ENCODE measurements around the gene ZNF512B. TPM values are rescaled to one million over a fixed set of nuclear protein-coding genes. Genes with fewer than 3 reads are reported as not detected.
A peak's percentile ranks its signal among the peaks of the same experiment; 100 is the strongest.
"Not testable (repeated sequence)": the region's sequence is repeated elsewhere in the genome, so short reads cannot be mapped to it uniquely, and the experiment has no call there.

Gene ZNF512B
- total RNA-seq, 2 experiments from 2014 or later: 19.3 to 21.4 TPM

- no peak overlapping the region for H3K27ac Mint-ChIP-seq
- no peaks in the 10 kb centered on the region for H3K9me3 Mint-ChIP-seq
- peaks cover 31% of the 10 kb centered on the region for H3K36me3 Mint-ChIP-seq (ENCODE audit: low read depth)
- no peak for DNase-seq
- ChIA-PET POLR2A (no interaction called here), CTCF (interaction anchor here (1.2 to 2.0 kb wide), 3 partner anchors 9 to 38 kb away, joined by 3 to 10 read pairs (median 7); partner anchors contain the start of genes PRPF6 and SAMD10)
- no peaks in the 10 kb centered on the region for H3K27me3 Mint-ChIP-seq
- no peaks in the 10 kb centered on the region for H3K4me1 Mint-ChIP-seq
- no peak overlapping the region for H3K4me3 Mint-ChIP-seq
Measured at GRCh38 chr20:64000906-64001305, 31.2 kb upstream of the ZNF512B start.

- H3K4me1 Mint-ChIP-seq: peaks cover 43% of the 10 kb centered on the region
Measured at GRCh38 chr20:63982937-63983336, 13.2 kb upstream of the ZNF512B start.

DNA sequence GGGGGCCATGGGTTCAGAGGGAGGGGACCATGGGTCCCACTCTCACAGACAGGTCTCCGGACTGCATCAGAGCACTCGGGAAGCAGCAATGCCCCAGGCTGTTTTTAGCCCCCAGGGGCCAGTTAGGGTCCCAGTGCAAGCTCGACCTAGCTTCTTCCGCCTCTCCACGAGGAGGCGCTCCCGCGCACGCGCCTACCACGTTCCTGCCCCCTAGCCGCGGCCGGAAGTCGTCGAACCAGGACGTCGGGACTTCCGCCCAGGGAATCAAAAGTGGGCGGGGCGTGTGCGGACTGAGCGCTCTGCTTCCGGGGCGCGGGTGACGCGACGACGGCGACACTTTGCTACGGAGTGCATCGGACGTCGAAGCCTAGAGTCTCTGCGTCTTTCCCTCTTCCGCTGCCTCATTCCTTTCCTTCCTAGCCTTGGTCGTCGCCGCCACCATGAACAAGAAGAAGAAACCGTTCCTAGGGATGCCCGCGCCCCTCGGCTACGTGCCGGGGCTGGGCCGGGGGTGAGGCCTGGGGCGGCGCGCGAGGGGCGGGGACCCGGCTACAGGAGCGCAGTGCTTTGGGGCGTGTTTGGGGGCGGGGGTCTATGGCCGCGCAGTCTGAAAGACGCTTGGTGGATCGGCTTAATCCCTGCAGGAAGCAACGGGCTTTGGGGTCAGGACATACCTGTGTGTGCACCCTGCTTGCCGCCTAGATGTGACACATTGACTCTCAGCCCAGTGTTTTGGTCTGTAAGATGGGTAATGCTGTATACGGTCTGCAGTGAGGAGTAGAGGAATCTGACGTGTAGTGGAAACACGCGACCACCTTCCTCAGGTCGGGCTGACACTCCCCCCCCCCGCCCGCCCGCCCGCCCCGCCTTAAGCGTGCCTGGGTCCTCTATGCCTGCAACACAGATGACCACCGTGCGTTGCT is 11.3 kb upstream of the ZNF512B start, which contains the start of gene PRPF6:
Gene PRPF6, plus strand, starts transcription at position 327 of the 923 bp plus-strand sequence. Its CDS starts 114 bp downstream, at position 441.
- H3K36me3 Mint-ChIP-seq (ENCODE audit: low read depth): peaks cover 32% of the 10 kb centered on the region
- peak; percentile 96 for DNase-seq
- no peaks in the 10 kb centered on the region for H3K9me3 Mint-ChIP-seq
- peaks cover 62% of the 10 kb centered on the region for H3K4me1 Mint-ChIP-seq
- H3K27me3 Mint-ChIP-seq: no peaks in the 10 kb centered on the region
- H3K27ac Mint-ChIP-seq: peak within 1 kb of the TSS; percentile 98
- CTCF ChIA-PET: interaction anchor here (0.8 to 3.0 kb wide), 41 partner anchors 9 to 443 kb away, joined by 3 to 64 read pairs (median 5); partner anchors contain the start of genes C20orf204, HELZ2, LKAAEAR1 and PTK6
- POLR2A ChIA-PET: interaction anchor here (2.5 kb wide), 1 partner anchor 58 kb away, joined by 17 read pairs; no protein-coding TSS in a partner anchor
- H3K4me3 Mint-ChIP-seq: peak within 1 kb of the TSS; percentile 94

More at GRCh38 chr20:63982937-63983336, 13.2 kb upstream of the ZNF512B start:
- DNase-seq: no peak
- POLR2A ChIA-PET: no interaction called here
- H3K9me3 Mint-ChIP-seq: no peaks in the 10 kb centered on the region
- H3K27ac Mint-ChIP-seq: no peak overlapping the region
- H3K27me3 Mint-ChIP-seq: no peaks in the 10 kb centered on the region
- peak overlapping the region; percentile 51 for H3K4me3 Mint-ChIP-seq
- CTCF ChIA-PET: interaction anchor here (1.0 to 2.6 kb wide), 5 partner anchors 13 to 56 kb away, joined by 3 to 12 read pairs (median 5); no protein-coding TSS in a partner anchor
- peaks cover 31% of the 10 kb centered on the region for H3K36me3 Mint-ChIP-seq (ENCODE audit: low read depth)

DNA sequence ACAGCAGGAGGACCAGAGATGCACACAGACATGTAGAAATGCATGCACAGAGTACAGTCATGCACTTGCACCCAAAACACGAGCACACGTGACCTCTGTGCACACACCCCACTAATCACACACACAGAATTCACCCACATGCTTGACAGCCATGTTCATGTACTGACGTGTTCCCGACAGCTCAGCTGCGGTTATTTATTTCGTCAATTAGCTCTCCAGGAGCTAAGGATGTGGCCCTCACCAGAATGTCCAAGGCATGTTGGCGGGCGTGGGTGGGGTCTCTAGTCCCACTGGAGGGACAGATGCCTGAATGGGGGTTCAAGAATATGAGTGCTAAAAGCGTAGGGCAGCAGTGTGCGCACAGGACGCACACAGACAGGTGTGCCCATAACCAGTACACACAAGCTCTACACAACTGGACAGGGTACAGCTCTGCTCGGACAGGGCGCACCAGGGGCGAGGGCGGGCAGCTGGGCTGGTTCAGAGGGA is 10.6 kb upstream of the ZNF512B start:
- Mint-ChIP-seq H3K4me3 (peak overlapping the region; percentile 94), H3K9me3 (no peaks in the 10 kb centered on the region), H3K4me1 (peaks cover 64% of the 10 kb centered on the region), H3K36me3 (ENCODE audit: low read depth) (peaks cover 28% of the 10 kb centered on the region), H3K27me3 (no peaks in the 10 kb centered on the region), H3K27ac (peak overlapping the region; percentile 98)
- peak; percentile 46 for DNase-seq
- ChIA-PET POLR2A (interaction anchor here (2.5 kb wide), 1 partner anchor 58 kb away, joined by 17 read pairs; no protein-coding TSS in a partner anchor), CTCF (interaction anchor here (0.6 to 3.0 kb wide), 40 partner anchors 9 to 442 kb away, joined by 3 to 64 read pairs (median 5); partner anchors contain the start of genes C20orf204, HELZ2, LKAAEAR1 and PTK6)

DNA sequence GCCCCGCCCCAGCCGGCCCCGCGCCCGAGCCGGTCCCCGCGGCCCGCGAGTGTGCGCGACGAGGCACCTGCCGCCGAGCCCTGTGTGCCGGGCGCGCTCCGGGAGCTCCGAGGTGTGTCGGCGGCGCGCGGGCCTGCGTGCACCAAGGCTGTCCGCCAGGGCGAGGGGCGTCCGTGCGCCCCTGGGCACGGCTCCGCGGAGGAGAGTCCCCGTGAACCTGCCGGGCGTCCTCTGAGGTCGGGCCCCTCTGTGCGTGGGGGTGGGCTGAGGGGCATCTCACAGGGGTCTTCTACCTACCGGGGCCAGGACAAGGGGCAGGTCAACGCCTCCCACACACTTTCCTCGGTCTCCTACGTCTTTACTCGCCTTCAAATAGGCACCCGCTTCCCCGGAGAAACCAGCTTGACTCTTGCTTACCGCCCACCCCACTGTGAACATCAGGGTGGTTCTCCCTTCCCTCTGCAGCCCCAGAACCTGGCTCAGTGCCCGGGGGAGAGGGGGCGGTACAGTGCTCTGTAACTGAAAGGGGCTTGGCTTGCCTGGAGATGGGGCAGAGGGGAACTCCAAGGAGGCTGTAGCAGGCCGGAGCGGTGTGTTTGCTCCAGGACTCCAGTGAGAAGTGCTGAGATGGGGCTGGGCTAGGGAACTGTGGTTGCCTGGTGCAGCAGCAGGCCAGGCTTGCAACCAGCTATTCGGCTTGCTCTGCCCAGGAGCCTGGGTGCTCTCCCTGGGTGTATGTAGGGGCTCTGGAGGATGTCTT is 10.0 kb upstream of the ZNF512B start, which contains the start of gene SAMD10:
Gene SAMD10, minus strand, starts transcription at position 86 of the 760 bp plus-strand sequence. CDS start 175 bp downstream, outside the sequence.
- H3K4me3 Mint-ChIP-seq: peak within 1 kb of the TSS; percentile 94
- POLR2A ChIA-PET: interaction anchor here (2.5 kb wide), 1 partner anchor 59 kb away, joined by 17 read pairs; no protein-coding TSS in a partner anchor
- peak; percentile 56 for DNase-seq
- peak within 1 kb of the TSS; percentile 98 for H3K27ac Mint-ChIP-seq
- CTCF ChIA-PET: interaction anchor here (0.6 to 3.0 kb wide), 34 partner anchors 8 to 503 kb away, joined by 3 to 64 read pairs (median 5); partner anchors contain the start of genes C20orf204, PTK6, RGS19 and TCEA2
- H3K4me1 Mint-ChIP-seq: peaks cover 64% of the 10 kb centered on the region
- H3K9me3 Mint-ChIP-seq: no peaks in the 10 kb centered on the region
- H3K27me3 Mint-ChIP-seq: no peaks in the 10 kb centered on the region
- H3K36me3 Mint-ChIP-seq (ENCODE audit: low read depth): peaks cover 27% of the 10 kb centered on the region

- Mint-ChIP-seq H3K27me3 (no peaks in the 10 kb centered on the region), H3K27ac (peak overlapping the region; percentile 91), H3K4me1 (peaks cover 60% of the 10 kb centered on the region), H3K36me3 (ENCODE audit: low read depth) (peaks cover 23% of the 10 kb centered on the region), H3K9me3 (no peaks in the 10 kb centered on the region), H3K4me3 (peak overlapping the region; percentile 77)
- ChIA-PET POLR2A (interaction anchor here (2.5 kb wide), 1 partner anchor 59 kb away, joined by 17 read pairs; no protein-coding TSS in a partner anchor), CTCF (interaction anchor here (0.6 to 3.0 kb wide), 13 partner anchors 11 to 503 kb away, joined by 3 to 64 read pairs (median 8); partner anchors contain the start of genes PTK6 and UCKL1)
- no peak for DNase-seq
Measured at GRCh38 chr20:63979229-63979556, 9.5 kb upstream of the ZNF512B start.

DNA sequence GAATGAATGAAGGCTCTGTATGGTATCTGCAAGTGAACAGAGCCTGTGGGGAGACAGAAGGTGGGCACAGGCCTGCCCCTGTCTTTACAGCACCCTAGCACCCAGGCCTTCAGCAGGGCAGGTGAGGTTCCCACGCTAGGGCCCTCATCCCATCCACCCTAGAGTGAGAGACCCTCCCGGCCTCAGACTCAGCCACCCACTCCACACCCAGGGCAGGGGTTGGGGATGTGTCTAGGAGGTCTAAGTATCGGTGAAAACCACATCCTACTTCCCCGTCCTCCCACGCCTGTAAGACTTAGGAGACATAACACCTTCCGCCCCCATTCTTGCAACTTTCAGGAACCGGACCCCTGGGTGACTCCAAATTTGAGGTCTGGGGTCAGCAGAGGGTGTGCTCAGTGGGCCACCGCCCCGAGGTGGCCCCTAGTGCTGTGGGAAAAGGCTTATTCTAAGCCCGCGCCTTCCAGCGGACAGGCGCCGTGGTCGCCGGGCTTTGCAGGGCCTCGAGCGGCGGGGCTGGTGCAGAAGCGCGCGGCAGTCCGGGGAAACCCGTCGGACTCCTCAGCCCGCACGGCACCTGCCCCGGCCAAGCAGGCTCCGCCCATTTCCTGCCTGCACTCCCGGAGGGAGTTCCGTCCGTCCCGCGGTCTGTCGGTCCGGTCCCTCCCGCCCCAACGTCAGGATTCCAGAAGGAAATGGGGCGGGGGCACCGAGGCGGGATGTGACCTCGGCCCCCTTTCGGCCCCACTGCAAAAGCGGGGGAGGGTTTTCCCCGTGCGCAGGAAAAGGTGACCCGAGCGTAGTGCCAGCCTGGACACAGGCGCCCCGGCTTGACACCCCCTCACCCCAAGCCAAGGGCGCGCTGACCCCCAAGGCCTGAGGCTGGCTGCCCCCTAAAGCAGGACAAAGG is 8.8 kb upstream of the ZNF512B start:
- no peaks in the 10 kb centered on the region for H3K27me3 Mint-ChIP-seq
- H3K4me1 Mint-ChIP-seq: peaks cover 64% of the 10 kb centered on the region
- no peaks in the 10 kb centered on the region for H3K9me3 Mint-ChIP-seq
- POLR2A ChIA-PET: interaction anchor here (1.1 to 2.5 kb wide), 2 partner anchors 22 to 60 kb away, joined by 3 to 17 read pairs; partner anchors contain the start of gene UCKL1
- peak overlapping the region; percentile 91 for H3K27ac Mint-ChIP-seq
- CTCF ChIA-PET: interaction anchor here (0.6 to 2.5 kb wide), 13 partner anchors 22 to 502 kb away, joined by 3 to 64 read pairs (median 8); partner anchors contain the start of genes PTK6 and UCKL1
- DNase-seq: peak; percentile 56
- peaks cover 26% of the 10 kb centered on the region for H3K36me3 Mint-ChIP-seq (ENCODE audit: low read depth)
- H3K4me3 Mint-ChIP-seq: peak overlapping the region; percentile 77

- ChIA-PET POLR2A (interaction anchor here (1.1 kb wide), 1 partner anchor 21 kb away, joined by 3 read pairs; the partner anchor contains the start of gene UCKL1), CTCF (interaction anchor here (0.6 to 1.8 kb wide), 4 partner anchors 61 to 438 kb away, joined by 4 to 8 read pairs (median 5); no protein-coding TSS in a partner anchor)
- peak; percentile 56 for DNase-seq
- no peaks in the 10 kb centered on the region for H3K27me3 Mint-ChIP-seq
- H3K4me3 Mint-ChIP-seq: peak overlapping the region; percentile 77
- peak overlapping the region; percentile 91 for H3K27ac Mint-ChIP-seq
- H3K36me3 Mint-ChIP-seq (ENCODE audit: low read depth): peaks cover 20% of the 10 kb centered on the region
- no peaks in the 10 kb centered on the region for H3K9me3 Mint-ChIP-seq
- H3K4me1 Mint-ChIP-seq: peaks cover 60% of the 10 kb centered on the region
Measured at GRCh38 chr20:63977739-63978276, 8.1 kb upstream of the ZNF512B start.

- CTCF ChIA-PET: interaction anchor here (1.1 to 1.8 kb wide), 3 partner anchors 61 to 438 kb away, joined by 4 to 8 read pairs (median 4); no protein-coding TSS in a partner anchor
- no peak for DNase-seq
Measured at GRCh38 chr20:63976980-63977738, 7.4 kb upstream of the ZNF512B start.

DNA sequence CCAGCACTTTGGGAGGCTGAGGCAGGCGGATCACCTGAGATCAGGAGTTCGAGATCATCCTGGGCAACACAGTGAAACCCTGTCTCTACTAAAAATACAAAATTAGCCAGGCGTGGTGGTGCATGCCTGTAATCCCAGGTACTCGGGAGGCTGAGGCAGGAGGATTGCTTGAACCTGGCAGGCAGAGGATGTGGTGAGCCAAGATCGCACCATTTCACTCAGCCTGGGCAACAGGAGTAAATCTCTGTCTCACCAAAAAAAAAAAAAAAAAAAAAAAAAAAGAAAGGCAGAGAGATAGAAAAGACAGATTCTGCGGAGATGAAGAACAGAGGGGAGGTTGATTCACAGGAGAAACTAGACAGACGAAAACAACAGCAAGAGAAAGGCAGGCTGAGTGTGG is 6.8 kb upstream of the ZNF512B start:
- H3K4me3 Mint-ChIP-seq: peak overlapping the region; percentile 5
- CTCF ChIA-PET, H3K9me3 Mint-ChIP-seq, POLR2A ChIA-PET, H3K27me3 Mint-ChIP-seq: not testable (repeated sequence)
- peak overlapping the region; percentile 91 for H3K27ac Mint-ChIP-seq
- DNase-seq: peak; percentile 21
- peaks cover 15% of the 10 kb centered on the region for H3K36me3 Mint-ChIP-seq (ENCODE audit: low read depth)
- peaks cover 53% of the 10 kb centered on the region for H3K4me1 Mint-ChIP-seq

More at GRCh38 chr20:63976980-63977738, 7.4 kb upstream of the ZNF512B start:
- peak overlapping the region; percentile 77 for H3K4me3 Mint-ChIP-seq
- peak overlapping the region; percentile 91 for H3K27ac Mint-ChIP-seq
- H3K27me3 Mint-ChIP-seq: no peaks in the 10 kb centered on the region
- POLR2A ChIA-PET: interaction anchor here (1.1 kb wide), 1 partner anchor 21 kb away, joined by 3 read pairs; the partner anchor contains the start of gene UCKL1
- peaks cover 57% of the 10 kb centered on the region for H3K4me1 Mint-ChIP-seq
- H3K9me3 Mint-ChIP-seq: no peaks in the 10 kb centered on the region
- peaks cover 15% of the 10 kb centered on the region for H3K36me3 Mint-ChIP-seq (ENCODE audit: low read depth)
